Suprapubic skin (tissue), 4 donors: ENCODE results near the gene NCAPG2. TPM values are rescaled to one million over a fixed set of nuclear protein-coding genes. Genes with fewer than 3 reads are reported as not detected.

Source experiments
- DNase-seq, 2 donors: peaks; one replicate each; pipeline ENCODE4 v3.0.0-alpha.2; 2019; ENCODE audit warnings: low spot score in 2 of 2
- H3K27ac ChIP-seq: fragments of 200-600 bp; sonication (generic); one replicate; pipeline ENCODE4 v1.5.1; 2019
- H3K27me3 ChIP-seq: fragments of 200-600 bp; sonication (generic); one replicate; pipeline ENCODE4 v1.5.1; 2019
- H3K36me3 ChIP-seq: fragments of 200-600 bp; sonication (generic); one replicate; pipeline ENCODE4 v1.5.1; 2019
- H3K4me1 ChIP-seq: fragments of 200-600 bp; sonication (generic); one replicate; pipeline ENCODE4 v1.5.1; 2019
- H3K4me3 ChIP-seq: fragments of 200-600 bp; sonication (generic); one replicate; pipeline ENCODE4 v1.5.1; 2019; ENCODE audit warnings: mild to moderate bottlenecking
- H3K9me3 ChIP-seq: fragments of 200-600 bp; sonication (generic); one replicate; pipeline ENCODE4 v1.5.1; 2019
- EP300 ChIP-seq: sonication (generic); formaldehyde crosslinking; IDR thresholded peaks from one replicate; pipeline ENCODE4 v1.6.1; 2017; ENCODE audit warnings: antibody characterized with exemption
- POLR2A ChIP-seq, 2 donors: fragments of 450-650 bp; IDR thresholded peaks; one replicate each; pipeline ENCODE4 v1.6.1; 2017; ENCODE audit warnings: antibody characterized with exemption in 2 of 2, mild to moderate bottlenecking in 2 of 2, moderate library complexity in 2 of 2
- POLR2AphosphoS5 ChIP-seq, 3 donors: sonication (generic); formaldehyde crosslinking; IDR thresholded peaks; one replicate each; pipeline ENCODE4 v1.6.1; 2017; ENCODE audit warnings: antibody characterized with exemption in 3 of 3
- WGBS: methylation state at CpG from one replicate; pipeline ENCODE4 v1.1.5; 2018; 5-methylcytosine and 5-hydroxymethylcytosine counted together
- total RNA-seq, 4 donors: library from RNA; depleted of rRNA; stranded (reverse); fragments of >200 nt; gene quantifications; one replicate each; pipeline ENCODE4 v1.1.0, GENCODE V29; 2016
- TF ChIP-seq, protein P1 (sequence below), 2 donors: fragments of 200-600 bp in 1 of 2; fragments of 450-650 bp in 1 of 2; sonication (generic) in 1 of 2; IDR thresholded peaks; one replicate each; pipeline ENCODE4 v1.5.1; 2016 to 2019; ENCODE audit warnings: antibody characterized with exemption in 2 of 2, mild to moderate bottlenecking in 1 of 2, moderate library complexity in 1 of 2

NCAPG2 gene
- total RNA-seq, 4 donors from 2014 or later = 5.6 to 11.4 (median 7.2) TPM

DNA sequence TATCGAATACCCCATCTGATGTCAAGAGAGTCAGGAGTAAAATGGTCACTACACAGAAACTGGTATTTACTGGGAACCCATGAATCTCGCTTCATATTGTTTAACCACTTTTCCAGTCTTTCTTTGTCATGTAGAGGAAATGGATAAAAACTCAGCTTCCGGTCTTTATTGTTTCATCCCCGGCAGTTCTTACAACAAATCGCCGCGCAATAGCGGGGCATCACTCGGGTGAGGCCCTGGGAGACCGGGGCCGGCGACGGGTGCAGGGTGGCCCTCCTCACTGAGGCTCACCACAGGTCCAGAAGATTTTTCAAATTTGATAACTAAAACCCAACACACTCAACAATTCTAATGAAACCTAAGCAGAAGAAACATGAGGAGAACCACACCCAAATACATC, 81.4 kb downstream of the NCAPG2 start:
- Histone ChIP-seq H3K4me1 (no peaks in the 10 kb centered on the region), H3K4me3 (no peak overlapping the region), H3K36me3 (no peaks in the 10 kb centered on the region), H3K9me3 (no peaks in the 10 kb centered on the region), H3K27ac (no peak overlapping the region), H3K27me3 (no peaks in the 10 kb centered on the region)
- DNase-seq = no peak
- no peak for TF ChIP-seq EP300
- no peak for TF ChIP-seq POLR2AphosphoS5 (IDR thresholded peaks at IDR 0.05)
- TF ChIP-seq, protein P1, sequence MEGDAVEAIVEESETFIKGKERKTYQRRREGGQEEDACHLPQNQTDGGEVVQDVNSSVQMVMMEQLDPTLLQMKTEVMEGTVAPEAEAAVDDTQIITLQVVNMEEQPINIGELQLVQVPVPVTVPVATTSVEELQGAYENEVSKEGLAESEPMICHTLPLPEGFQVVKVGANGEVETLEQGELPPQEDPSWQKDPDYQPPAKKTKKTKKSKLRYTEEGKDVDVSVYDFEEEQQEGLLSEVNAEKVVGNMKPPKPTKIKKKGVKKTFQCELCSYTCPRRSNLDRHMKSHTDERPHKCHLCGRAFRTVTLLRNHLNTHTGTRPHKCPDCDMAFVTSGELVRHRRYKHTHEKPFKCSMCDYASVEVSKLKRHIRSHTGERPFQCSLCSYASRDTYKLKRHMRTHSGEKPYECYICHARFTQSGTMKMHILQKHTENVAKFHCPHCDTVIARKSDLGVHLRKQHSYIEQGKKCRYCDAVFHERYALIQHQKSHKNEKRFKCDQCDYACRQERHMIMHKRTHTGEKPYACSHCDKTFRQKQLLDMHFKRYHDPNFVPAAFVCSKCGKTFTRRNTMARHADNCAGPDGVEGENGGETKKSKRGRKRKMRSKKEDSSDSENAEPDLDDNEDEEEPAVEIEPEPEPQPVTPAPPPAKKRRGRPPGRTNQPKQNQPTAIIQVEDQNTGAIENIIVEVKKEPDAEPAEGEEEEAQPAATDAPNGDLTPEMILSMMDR (IDR thresholded peaks at IDR 0.05) = no peak
- TF ChIP-seq POLR2A (IDR thresholded peaks at IDR 0.05) = no peak
- WGBS = 94% methylated on average over 13 of the region's 13 CpGs

DNA sequence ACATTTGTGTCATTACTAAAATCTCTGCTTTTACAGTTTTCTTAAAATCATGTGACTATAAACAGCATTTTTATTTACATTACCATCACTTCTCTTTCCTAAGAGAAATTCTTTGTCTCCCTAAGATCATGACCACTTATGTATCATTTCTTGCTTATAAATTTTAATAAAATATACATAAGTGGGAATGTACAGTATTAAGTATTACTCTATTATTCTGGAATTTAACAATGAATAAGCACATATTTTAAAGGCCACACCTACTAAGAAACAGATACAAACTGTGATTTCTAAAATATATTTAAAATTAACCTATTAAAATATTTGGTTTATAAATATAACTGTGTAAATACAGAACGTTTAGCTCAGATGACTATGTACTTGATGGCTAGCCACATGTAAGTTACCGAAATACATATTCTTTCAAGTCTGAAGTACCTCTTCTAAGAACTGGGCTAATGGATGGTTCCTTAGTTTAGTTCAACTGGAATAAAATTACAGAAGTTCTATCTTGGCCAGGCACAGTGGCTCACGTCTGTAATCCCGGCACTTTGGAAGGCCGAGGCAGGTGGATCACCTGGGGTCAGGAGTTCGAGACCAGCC, 83.7 kb downstream of the NCAPG2 start:
- no peak for DNase-seq
- no peak for TF ChIP-seq POLR2AphosphoS5 (IDR thresholded peaks at IDR 0.05)
- TF ChIP-seq EP300 = no peak
- TF ChIP-seq POLR2A (IDR thresholded peaks at IDR 0.05) = no peak
- TF ChIP-seq, protein P1 (IDR thresholded peaks at IDR 0.05) = no peak
- no peak overlapping the region for H3K4me3 ChIP-seq
- no peaks in the 10 kb centered on the region for H3K36me3 ChIP-seq
- no peak overlapping the region for H3K27ac ChIP-seq
- H3K9me3 ChIP-seq = no peaks in the 10 kb centered on the region
- no peaks in the 10 kb centered on the region for H3K27me3 ChIP-seq
- no peaks in the 10 kb centered on the region for H3K4me1 ChIP-seq
- WGBS = 93% methylated on average over 6 of the region's 6 CpGs

DNA sequence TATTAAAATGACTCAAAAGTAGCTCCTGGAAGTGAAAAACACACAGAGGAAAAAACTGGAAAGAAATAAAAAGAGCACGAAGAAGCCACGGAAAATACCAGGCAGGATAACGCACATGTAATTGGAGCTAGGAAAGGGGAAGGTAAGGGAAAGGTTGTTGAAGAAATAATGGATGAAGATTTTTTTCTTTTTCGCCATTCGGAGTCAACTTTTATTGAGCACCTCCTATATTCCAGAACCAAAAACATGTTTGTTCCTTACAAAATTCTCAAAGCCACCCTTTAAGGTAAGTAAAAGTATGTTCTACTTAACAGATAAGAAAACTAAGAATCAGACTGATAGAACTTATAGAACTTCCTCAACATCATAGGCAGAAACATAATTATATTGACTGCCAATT, 84.2 kb downstream of the NCAPG2 start:
- no peaks in the 10 kb centered on the region for H3K4me1 ChIP-seq
- H3K4me3 ChIP-seq = no peak overlapping the region
- no peaks in the 10 kb centered on the region for H3K27me3 ChIP-seq
- H3K36me3 ChIP-seq = no peaks in the 10 kb centered on the region
- WGBS = 96% methylated on average over 5 of the region's 5 CpGs
- H3K9me3 ChIP-seq = no peaks in the 10 kb centered on the region
- TF ChIP-seq, protein P1 (IDR thresholded peaks at IDR 0.05) = no peak
- no peak for TF ChIP-seq POLR2A (IDR thresholded peaks at IDR 0.05)
- TF ChIP-seq POLR2AphosphoS5 (IDR thresholded peaks at IDR 0.05) = no peak
- no peak for TF ChIP-seq EP300
- DNase-seq = no peak
- no peak overlapping the region for H3K27ac ChIP-seq

DNA sequence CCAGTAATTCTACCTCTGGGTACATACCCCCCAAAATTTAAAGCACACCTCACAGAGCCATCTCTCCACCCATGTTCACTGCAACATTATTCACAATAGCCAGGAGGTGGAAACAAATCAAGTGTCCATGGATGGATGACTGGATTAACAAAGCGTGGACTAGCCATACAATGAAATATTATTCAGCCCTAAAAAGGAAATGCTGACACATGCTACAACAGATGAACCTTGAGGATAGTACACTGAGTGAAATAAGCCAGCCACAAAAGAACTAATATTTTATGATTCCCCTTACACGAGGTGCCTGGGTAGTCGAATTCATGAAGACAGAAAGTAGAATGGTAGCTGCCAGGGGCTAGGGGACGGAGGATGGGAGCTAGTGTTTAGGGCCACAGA, 85.9 kb downstream of the NCAPG2 start:
- Histone ChIP-seq H3K4me1 (no peaks in the 10 kb centered on the region), H3K27ac (no peak overlapping the region), H3K4me3 (no peak overlapping the region), H3K27me3 (no peaks in the 10 kb centered on the region), H3K36me3 (no peaks in the 10 kb centered on the region), H3K9me3 (no peaks in the 10 kb centered on the region)
- no peak for DNase-seq
- TF ChIP-seq, protein P1 (IDR thresholded peaks at IDR 0.05) = no peak
- TF ChIP-seq POLR2AphosphoS5 (IDR thresholded peaks at IDR 0.05) (no peak), EP300 (no peak), POLR2A (IDR thresholded peaks at IDR 0.05) (no peak)
- WGBS = 93% methylated on average over 4 of the region's 4 CpGs

DNA sequence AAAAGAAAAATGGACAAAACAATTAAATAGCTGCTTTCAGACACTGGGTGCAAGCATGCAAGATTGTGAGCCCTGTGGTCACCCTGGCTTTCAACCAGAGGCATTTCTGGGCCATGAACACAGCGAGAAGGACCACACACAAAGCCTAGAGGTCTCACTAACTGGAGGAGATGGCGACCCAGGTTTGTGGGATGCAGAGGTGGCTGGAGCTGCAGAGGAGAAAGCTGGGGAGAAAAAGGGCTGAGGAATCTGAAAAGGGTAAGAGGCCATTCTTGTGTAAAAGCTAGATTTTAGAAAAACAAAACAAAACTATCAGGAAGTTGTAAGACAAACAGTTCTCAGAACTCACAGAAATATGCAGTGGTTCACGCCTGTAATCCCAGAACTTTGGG, 86.9 kb downstream of the NCAPG2 start:
- 95% methylated on average over 3 of the region's 3 CpGs for WGBS
- H3K27me3 ChIP-seq = no peaks in the 10 kb centered on the region
- no peaks in the 10 kb centered on the region for H3K9me3 ChIP-seq
- H3K36me3 ChIP-seq = no peaks in the 10 kb centered on the region
- no peaks in the 10 kb centered on the region for H3K4me1 ChIP-seq
- H3K27ac ChIP-seq = no peak overlapping the region
- no peak for TF ChIP-seq POLR2A (IDR thresholded peaks at IDR 0.05)
- TF ChIP-seq EP300 = no peak
- no peak for TF ChIP-seq POLR2AphosphoS5 (IDR thresholded peaks at IDR 0.05)
- TF ChIP-seq, protein P1 (IDR thresholded peaks at IDR 0.05) = no peak
- DNase-seq = no peak
- H3K4me3 ChIP-seq = no peak overlapping the region
